H9 (cell line): ENCODE data around the gene ABCC3. TPM values are rescaled to one million over a fixed set of nuclear protein-coding genes. Genes with fewer than 3 reads are reported as not detected.

ENCODE experiments used
- DNase-seq: peaks from one replicate; pipeline ENCODE4 v3.0.0-alpha.2; 2017
- H2AFZ ChIP-seq: one replicate; pipeline ENCODE4 v1.6.1; 2013; ENCODE audit warnings: mild to moderate bottlenecking, low read length, control low read depth, moderate library complexity
- H2AK5ac ChIP-seq: 2 replicates; pipeline ENCODE4 v1.6.1; 2013; ENCODE audit warnings: low read length, control low read depth, mixed read lengths; ENCODE audit not compliant: insufficient read length
- H2BK120ac ChIP-seq: one replicate; pipeline ENCODE4 v1.6.1; 2013; ENCODE audit warnings: low read depth, mild to moderate bottlenecking, low read length, control low read depth, inconsistent platforms; ENCODE audit not compliant: poor library complexity, severe bottlenecking
- H2BK12ac ChIP-seq: 2 replicates; pipeline ENCODE4 v1.6.1; 2013; ENCODE audit warnings: low read length, control low read depth, mixed read lengths, low read depth; ENCODE audit not compliant: insufficient read length
- H2BK15ac ChIP-seq: 2 replicates; pipeline ENCODE4 v1.6.1; 2013; ENCODE audit warnings: low read depth, low read length, control low read depth
- H2BK20ac ChIP-seq: one replicate; pipeline ENCODE4 v1.6.1; 2013; ENCODE audit warnings: low read depth, mild to moderate bottlenecking, low read length, control low read depth, inconsistent platforms; ENCODE audit not compliant: poor library complexity, severe bottlenecking
- H2BK5ac ChIP-seq: 2 replicates; pipeline ENCODE4 v1.6.1; 2013; ENCODE audit warnings: low read length, control low read depth, mixed read lengths; ENCODE audit not compliant: insufficient read length
- H3K14ac ChIP-seq: 2 replicates; pipeline ENCODE4 v1.6.1; 2013; ENCODE audit warnings: low read length, control low read depth; ENCODE audit not compliant: insufficient read depth
- H3K18ac ChIP-seq: 2 replicates; pipeline ENCODE4 v1.6.1; 2013; ENCODE audit warnings: low read depth, mild to moderate bottlenecking, mixed read lengths, low read length, control low read depth; ENCODE audit not compliant: insufficient read length
- H3K23ac ChIP-seq: 2 replicates; pipeline ENCODE4 v1.6.1; 2013; ENCODE audit warnings: low read length, control low read depth, mixed read lengths, low read depth; ENCODE audit not compliant: insufficient read length
- H3K23me2 ChIP-seq: 2 replicates; pipeline ENCODE4 v1.6.1; 2013; ENCODE audit warnings: low read depth, mild to moderate bottlenecking, mixed read lengths, low read length, control low read depth; ENCODE audit not compliant: insufficient read length, poor library complexity, severe bottlenecking
- H3K27ac ChIP-seq: 2 replicates; pipeline ENCODE4 v1.5.1; 2013; ENCODE audit warnings: low read length, control low read depth, mixed read lengths, low read depth; ENCODE audit not compliant: insufficient read length
- H3K27me3 ChIP-seq: 2 replicates; pipeline ENCODE4 v1.6.1; 2013; ENCODE audit warnings: low read length, control low read depth, inconsistent platforms; ENCODE audit not compliant: insufficient read depth
- H3K4ac ChIP-seq: 2 replicates; pipeline ENCODE4 v1.6.1; 2013; ENCODE audit warnings: low read depth, mild to moderate bottlenecking, control low read depth, inconsistent platforms, low read length, moderate library complexity
- H3K4me1 ChIP-seq: 2 replicates; pipeline ENCODE4 v1.6.1; 2013; ENCODE audit warnings: low read length, control low read depth, inconsistent platforms; ENCODE audit not compliant: insufficient read depth
- H3K4me2 ChIP-seq: 2 replicates; pipeline ENCODE4 v1.6.1; 2013; ENCODE audit warnings: low read length, control low read depth, mixed read lengths; ENCODE audit not compliant: insufficient read length, insufficient read depth
- H3K56ac ChIP-seq: 2 replicates; pipeline ENCODE4 v1.6.1; 2013; ENCODE audit warnings: low read depth, mild to moderate bottlenecking, mixed read lengths, low read length, control low read depth; ENCODE audit not compliant: insufficient read length
- H3K79me1 ChIP-seq: 2 replicates; pipeline ENCODE4 v1.6.1; 2013; ENCODE audit warnings: low read depth, mild to moderate bottlenecking, moderate library complexity, low read length, control low read depth, inconsistent platforms; ENCODE audit not compliant: insufficient read depth, poor library complexity, severe bottlenecking
- H3K79me2 ChIP-seq: 2 replicates; pipeline ENCODE4 v1.6.1; 2013; ENCODE audit warnings: low read length, control low read depth, inconsistent platforms; ENCODE audit not compliant: insufficient read depth
- H3K9ac ChIP-seq: 2 replicates; pipeline ENCODE4 v1.6.1; 2013; ENCODE audit warnings: low read length, control low read depth, mixed read lengths; ENCODE audit not compliant: insufficient read length; ENCODE audit errors: extremely low read depth
- H3K9me3 ChIP-seq: one replicate; pipeline ENCODE4 v1.6.1; 2013; ENCODE audit warnings: low read depth, low read length, inconsistent platforms; ENCODE audit not compliant: control insufficient read depth
- H3T11ph ChIP-seq: one replicate; pipeline ENCODE4 v1.6.1; 2013; ENCODE audit warnings: mild to moderate bottlenecking, low read length, control low read depth, inconsistent platforms
- H4K20me1 ChIP-seq: one replicate; pipeline ENCODE4 v1.6.1; 2013; ENCODE audit not compliant: control insufficient read depth, insufficient read length, insufficient read depth
- H4K5ac ChIP-seq: 2 replicates; pipeline ENCODE4 v1.6.1; 2013; ENCODE audit warnings: low read depth, mild to moderate bottlenecking, mixed read lengths, low read length, control low read depth; ENCODE audit not compliant: insufficient read length
- H4K8ac ChIP-seq: replicated peaks from 2 replicates; pipeline ENCODE4 v1.6.1; 2013; ENCODE audit warnings: low read length, control low read depth, mixed read lengths, low read depth; ENCODE audit not compliant: insufficient read length
- H4K91ac ChIP-seq: 2 replicates; pipeline ENCODE4 v1.6.1; 2013; ENCODE audit warnings: low read depth, mild to moderate bottlenecking, moderate library complexity, mixed read lengths, low read length, control low read depth; ENCODE audit not compliant: insufficient read length
- H3K27ac Mint-ChIP-seq, 3 experiments: 2 replicates in 2 of 3; 3 replicates in 1 of 3; pipeline ENCODE4 v1.8.0; 2020 to 2021; ENCODE audit warnings: mixed read lengths in 3 of 3, mild to moderate bottlenecking in 1 of 3, moderate library complexity in 1 of 3
- H3K27me3 Mint-ChIP-seq: 2 replicates; pipeline ENCODE4 v1.8.0; 2021; ENCODE audit warnings: low read depth, mild to moderate bottlenecking, moderate library complexity, mixed read lengths
- H3K36me3 Mint-ChIP-seq, 3 experiments: 2 replicates in 2 of 3; 3 replicates in 1 of 3; pipeline ENCODE4 v1.8.0; 2020 to 2021; ENCODE audit warnings: low read depth in 3 of 3, mixed read lengths in 3 of 3; ENCODE audit not compliant: insufficient read depth in 1 of 3
- H3K4me1 Mint-ChIP-seq, 2 experiments: 2 replicates each; pipeline ENCODE4 v1.8.0; 2020; ENCODE audit warnings: mixed read lengths in 2 of 2
- H3K4me3 Mint-ChIP-seq, 2 experiments: 2 replicates in 1 of 2; 3 replicates in 1 of 2; pipeline ENCODE4 v1.8.0; 2020 to 2021; ENCODE audit warnings: mild to moderate bottlenecking in 2 of 2, mixed read lengths in 2 of 2, moderate library complexity in 1 of 2
- H3K9me3 Mint-ChIP-seq, 2 experiments: 2 replicates in 1 of 2; 3 replicates in 1 of 2; pipeline ENCODE4 v1.8.0; 2020; ENCODE audit warnings: mild to moderate bottlenecking in 2 of 2, mixed read lengths in 2 of 2, moderate library complexity in 1 of 2
- WGBS: extraction: QIAGEN DNeasy Blood & Tissue Kit; methylation state at CpG from one replicate; pipeline ENCODE4 v1.1.7; 2013; ENCODE audit warnings: missing lambda C conversion rate, low lambda C conversion rate, mixed read lengths; ENCODE audit not compliant: insufficient read length; ENCODE audit errors: extremely low coverage; 5-methylcytosine and 5-hydroxymethylcytosine counted together
- total RNA-seq: library from RNA; stranded (reverse); gene quantifications from 2 replicates; pipeline ENCODE4 v1.2.1, GENCODE V29; 2021
- TF ChIP-seq, protein P1 (sequence below): fragments of 200-600 bp; sonication (generic); conservative IDR thresholded peaks from 3 replicates; pipeline ENCODE4 v1.8.0; 2021; ENCODE audit warnings: antibody characterized with exemption, mild to moderate bottlenecking

The ABCC3 gene
- total RNA-seq, 1 experiment from 2014 or later: 0.31 TPM

DNA sequence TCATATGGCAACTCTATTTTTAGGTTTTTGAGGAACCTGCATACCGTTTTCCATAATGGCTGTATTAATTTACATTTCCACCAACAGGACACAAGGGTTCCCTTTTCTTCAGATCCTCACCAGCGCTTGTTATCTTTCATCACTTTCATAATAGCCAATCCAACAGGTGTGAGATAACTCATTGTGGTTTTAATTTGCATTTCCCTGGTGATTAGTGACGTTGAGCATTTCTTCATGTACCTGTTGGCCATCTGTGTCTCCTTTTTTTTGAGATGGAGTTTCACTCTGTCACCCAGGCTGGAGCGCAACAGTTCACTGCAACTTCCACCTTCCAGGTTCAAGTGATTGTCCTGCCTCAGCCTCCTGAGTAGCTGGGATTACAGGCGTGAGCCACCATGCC is 36.2 kb upstream of the ABCC3 start:
- Mint-ChIP-seq H3K27ac (no peak overlapping the region), H3K36me3 (no peaks in the 10 kb centered on the region), H3K9me3 (no peaks in the 10 kb centered on the region), H3K4me3 (no peak overlapping the region), H3K27me3 (peaks cover 2% of the 10 kb centered on the region), H3K4me1 (peaks cover 4 to 21% of the 10 kb centered on the region in 2 experiments)
- no peak overlapping the region for H3K14ac ChIP-seq
- no peak overlapping the region for H4K91ac ChIP-seq
- WGBS: no CpG with 5 or more reads among the region's 5 CpGs
- no peak overlapping the region for H2BK20ac ChIP-seq
- no peak overlapping the region for H3K56ac ChIP-seq
- H3K23me2 ChIP-seq: no peaks in the 10 kb centered on the region
- H3K9me3 ChIP-seq: no peaks in the 10 kb centered on the region
- H3K23ac ChIP-seq: no peak overlapping the region
- H3K18ac ChIP-seq: no peak overlapping the region
- H3K4me2 ChIP-seq: no peak overlapping the region
- no peak overlapping the region for H3K4ac ChIP-seq
- no peak overlapping the region for H2AFZ ChIP-seq
- H2AK5ac ChIP-seq: no peak overlapping the region
- no peak overlapping the region for H4K8ac ChIP-seq
- H3K79me1 ChIP-seq: no peaks in the 10 kb centered on the region
- no peak for DNase-seq
- TF ChIP-seq, protein P1, sequence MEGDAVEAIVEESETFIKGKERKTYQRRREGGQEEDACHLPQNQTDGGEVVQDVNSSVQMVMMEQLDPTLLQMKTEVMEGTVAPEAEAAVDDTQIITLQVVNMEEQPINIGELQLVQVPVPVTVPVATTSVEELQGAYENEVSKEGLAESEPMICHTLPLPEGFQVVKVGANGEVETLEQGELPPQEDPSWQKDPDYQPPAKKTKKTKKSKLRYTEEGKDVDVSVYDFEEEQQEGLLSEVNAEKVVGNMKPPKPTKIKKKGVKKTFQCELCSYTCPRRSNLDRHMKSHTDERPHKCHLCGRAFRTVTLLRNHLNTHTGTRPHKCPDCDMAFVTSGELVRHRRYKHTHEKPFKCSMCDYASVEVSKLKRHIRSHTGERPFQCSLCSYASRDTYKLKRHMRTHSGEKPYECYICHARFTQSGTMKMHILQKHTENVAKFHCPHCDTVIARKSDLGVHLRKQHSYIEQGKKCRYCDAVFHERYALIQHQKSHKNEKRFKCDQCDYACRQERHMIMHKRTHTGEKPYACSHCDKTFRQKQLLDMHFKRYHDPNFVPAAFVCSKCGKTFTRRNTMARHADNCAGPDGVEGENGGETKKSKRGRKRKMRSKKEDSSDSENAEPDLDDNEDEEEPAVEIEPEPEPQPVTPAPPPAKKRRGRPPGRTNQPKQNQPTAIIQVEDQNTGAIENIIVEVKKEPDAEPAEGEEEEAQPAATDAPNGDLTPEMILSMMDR: no peak
- H3K9ac ChIP-seq: no peak overlapping the region
- H3K27ac ChIP-seq: no peak overlapping the region
- H2BK120ac ChIP-seq: no peak overlapping the region
- no peak overlapping the region for H3T11ph ChIP-seq
- H4K20me1 ChIP-seq: peaks cover 2% of the 10 kb centered on the region
- no peak overlapping the region for H4K5ac ChIP-seq
- H2BK12ac ChIP-seq: no peak overlapping the region
- no peaks in the 10 kb centered on the region for H3K79me2 ChIP-seq
- no peak overlapping the region for H2BK5ac ChIP-seq
- H3K27me3 ChIP-seq: no peaks in the 10 kb centered on the region
- no peaks in the 10 kb centered on the region for H3K4me1 ChIP-seq
- H2BK15ac ChIP-seq: no peak overlapping the region
